HEK293T (cell line): Measurements from ENCODE around the gene TNIK.
A peak's percentile ranks its signal among the peaks of the same experiment; 100 is the strongest.

Source experiments
- CTCF ChIA-PET: fragments of 350-600 bp; formaldehyde crosslinking; extraction: SDS; loops from one replicate; lab custom pipeline; 2021; ENCODE audit warnings: antibody characterized with exemption, inconsistent platforms; lab: Yijun Ruan, JAX
- POLR2A ChIA-PET: fragments of 350-600 bp; formaldehyde crosslinking; extraction: SDS; loops from one replicate; lab custom pipeline; 2020; ENCODE audit warnings: antibody characterized with exemption, inconsistent platforms; lab: Yijun Ruan, JAX
- DNase-seq: peaks from one replicate; pipeline ENCODE4 v3.0.0; 2012; ENCODE audit warnings: mixed read lengths; ENCODE audit errors: extremely low spot score
- ARNT ChIP-seq: fragments of 450-650 bp; IDR thresholded peaks from 2 replicates; pipeline ENCODE4 v1.6.1; 2017; ENCODE audit warnings: mild to moderate bottlenecking
- BHLHE40 ChIP-seq: fragments of 450-650 bp; IDR thresholded peaks from 2 replicates; pipeline ENCODE4 v1.6.1; 2016; ENCODE audit warnings: mild to moderate bottlenecking, moderate library complexity, borderline replicate concordance
- CTBP1 ChIP-seq: fragments of 450-650 bp; IDR thresholded peaks from 2 replicates; pipeline ENCODE4 v1.6.1; 2016; ENCODE audit warnings: borderline replicate concordance
- ELF4 ChIP-seq: fragments of 450-650 bp; IDR thresholded peaks from 2 replicates; pipeline ENCODE4 v1.6.1; 2017; ENCODE audit warnings: antibody characterized with exemption
- FOXA1 ChIP-seq: fragments of 450-650 bp; IDR thresholded peaks from 2 replicates; pipeline ENCODE4 v1.6.1; 2016; ENCODE audit warnings: mild to moderate bottlenecking
- FOXK2 ChIP-seq: fragments of 450-650 bp; IDR thresholded peaks from 2 replicates; pipeline ENCODE4 v1.6.1; 2016; ENCODE audit warnings: mild to moderate bottlenecking
- FOXM1 ChIP-seq: fragments of 450-650 bp; IDR thresholded peaks from 2 replicates; pipeline ENCODE4 v1.6.1; 2017; ENCODE audit warnings: mild to moderate bottlenecking, borderline replicate concordance
- HDGF ChIP-seq: fragments of 450-650 bp; IDR thresholded peaks from 2 replicates; pipeline ENCODE4 v1.6.1; 2017; ENCODE audit warnings: antibody characterized with exemption, borderline replicate concordance
- L3MBTL2 ChIP-seq: fragments of 450-650 bp; conservative IDR thresholded peaks from 2 replicates; pipeline ENCODE4 v1.6.1; 2016; ENCODE audit warnings: mild to moderate bottlenecking
- LEF1 ChIP-seq: fragments of 450-650 bp; IDR thresholded peaks from 2 replicates; pipeline ENCODE4 v1.6.1; 2017; ENCODE audit warnings: mild to moderate bottlenecking, borderline replicate concordance
- NFRKB ChIP-seq: fragments of 450-650 bp; IDR thresholded peaks from 2 replicates; pipeline ENCODE4 v1.6.1; 2016; ENCODE audit warnings: mild to moderate bottlenecking, moderate library complexity
- PKNOX1 ChIP-seq: fragments of 450-650 bp; IDR thresholded peaks from 2 replicates; pipeline ENCODE4 v1.6.1; 2016
- SP1 ChIP-seq: fragments of 450-650 bp; IDR thresholded peaks from 2 replicates; pipeline ENCODE4 v1.6.1; 2017
- SUZ12 ChIP-seq: fragments of 450-650 bp; IDR thresholded peaks from 2 replicates; pipeline ENCODE4 v1.6.1; 2016; ENCODE audit warnings: mild to moderate bottlenecking
- TARDBP ChIP-seq: fragments of 450-650 bp; IDR thresholded peaks from 2 replicates; pipeline ENCODE4 v1.6.1; 2016
- ZNF384 ChIP-seq: fragments of 450-650 bp; IDR thresholded peaks from 2 replicates; pipeline ENCODE4 v1.6.1; 2016

The TNIK gene

GRCh38 chr3:171251835-171252234 is 208.4 kb downstream of the TNIK start:
- TF ChIP-seq FOXA1 = no peak
- no peak for TF ChIP-seq ZNF384
- TF ChIP-seq LEF1 = no peak
- TF ChIP-seq ARNT = no peak
- no peak for TF ChIP-seq HDGF
- TF ChIP-seq ELF4 = no peak
- TF ChIP-seq SP1 = no peak
- no peak for TF ChIP-seq CTBP1
- no peak for TF ChIP-seq L3MBTL2
- no peak for TF ChIP-seq FOXM1
- TF ChIP-seq BHLHE40 = no peak
- no peak for TF ChIP-seq PKNOX1
- no peak for TF ChIP-seq NFRKB
- no peak for TF ChIP-seq TARDBP
- no peak for TF ChIP-seq SUZ12
- TF ChIP-seq FOXK2 = no peak
- ChIA-PET CTCF (no interaction called here), POLR2A (no interaction called here)
- DNase-seq = no peak

DNA sequence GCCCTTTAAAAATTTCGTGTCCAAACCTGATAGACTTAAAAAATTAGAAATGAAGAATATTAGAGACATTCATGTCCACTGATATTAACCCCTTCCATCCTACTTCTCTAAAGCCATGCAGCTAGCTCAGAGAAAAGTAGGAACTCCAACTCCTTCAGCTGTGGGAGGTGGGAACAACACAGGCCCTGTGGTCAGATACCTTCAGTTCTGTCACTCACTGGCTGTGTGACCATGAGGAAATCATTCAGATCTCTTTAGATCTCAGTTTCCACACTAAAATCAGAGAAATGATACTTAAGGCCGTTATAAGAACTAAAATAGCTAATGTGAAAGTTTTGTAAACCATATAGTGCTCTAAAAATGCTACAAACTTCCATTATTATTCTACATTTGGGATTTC is 209.8 kb downstream of the TNIK start:
- CTCF ChIA-PET = no interaction called here
- POLR2A ChIA-PET = no interaction called here
- TF ChIP-seq SUZ12 (no peak), FOXK2 (no peak), ELF4 (no peak), NFRKB (no peak), HDGF (no peak), SP1 (no peak), ZNF384 (no peak), PKNOX1 (no peak), CTBP1 (no peak)
- DNase-seq = no peak

- ChIA-PET POLR2A (no interaction called here), CTCF (no interaction called here)
- no peak for DNase-seq
- no peak for TF ChIP-seq CTBP1
- no peak for TF ChIP-seq ZNF384
Measured at GRCh38 chr3:171249245-171249644, 211.0 kb downstream of the TNIK start.

GRCh38 chr3:171248426-171249111 is 211.6 kb downstream of the TNIK start:
- ChIA-PET CTCF (no interaction called here), POLR2A (no interaction called here)
- no peak for TF ChIP-seq ELF4
- no peak for TF ChIP-seq FOXM1
- TF ChIP-seq SUZ12 = no peak
- TF ChIP-seq FOXA1 = no peak
- TF ChIP-seq SP1 = no peak
- no peak for TF ChIP-seq TARDBP
- TF ChIP-seq ARNT = no peak
- no peak for TF ChIP-seq CTBP1
- no peak for TF ChIP-seq LEF1
- TF ChIP-seq PKNOX1 = no peak
- TF ChIP-seq L3MBTL2 = no peak
- TF ChIP-seq BHLHE40 = no peak
- TF ChIP-seq FOXK2 = no peak
- TF ChIP-seq NFRKB = no peak
- DNase-seq = no peak

GRCh38 chr3:171245796-171246765 is 214.1 kb downstream of the TNIK start:
- POLR2A ChIA-PET = no interaction called here
- CTCF ChIA-PET = no interaction called here
- no peak for DNase-seq
- TF ChIP-seq PKNOX1 = 0 out of 2 replicates have a peak, but pooled peaks have one; percentile 13
- TF ChIP-seq LEF1 = no peak
- TF ChIP-seq ELF4 = no peak

- CTCF ChIA-PET = no interaction called here
- POLR2A ChIA-PET = no interaction called here
- DNase-seq = no peak
- TF ChIP-seq FOXM1 (no peak), TARDBP (no peak), FOXK2 (no peak), ZNF384 (no peak), LEF1 (no peak), FOXA1 (no peak), L3MBTL2 (no peak), BHLHE40 (no peak), ELF4 (no peak), ARNT (no peak), SUZ12 (no peak), PKNOX1 (no peak), NFRKB (no peak), SP1 (no peak), HDGF (no peak)
Measured at GRCh38 chr3:171242951-171243350, 217.3 kb downstream of the TNIK start.
